Measurements from ENCODE around the gene AAGAB. TPM values are rescaled to one million over a fixed set of nuclear protein-coding genes. Genes with fewer than 3 reads are reported as not detected.

Gene AAGAB
- total RNA-seq, 1 donor from 2014 or later: 60.5 TPM

DNA sequence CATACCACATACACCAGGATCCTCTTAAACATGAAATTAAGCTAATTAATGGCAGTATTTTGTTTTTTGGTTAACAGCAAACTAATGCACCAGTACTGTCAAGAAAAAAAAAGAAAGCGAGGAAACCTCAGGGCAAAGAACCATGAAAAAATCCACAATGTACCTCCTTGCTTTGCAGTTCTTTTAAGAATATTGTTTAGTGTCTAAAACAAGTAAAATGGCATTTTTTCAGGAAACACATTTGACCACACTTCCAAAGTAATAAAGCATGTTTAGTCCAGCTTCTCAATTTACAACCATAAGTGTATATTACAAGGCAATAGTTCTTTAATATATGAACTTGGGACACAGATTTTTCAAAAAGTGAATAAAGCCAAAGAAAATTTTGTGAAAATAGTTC, 26.6 kb downstream of the AAGAB start:
- Mint-ChIP-seq H3K9me3 (ENCODE audit: low read depth) (no peaks in the 10 kb centered on the region), H3K27ac (no peak overlapping the region), H3K36me3 (ENCODE audit: insufficient read depth) (peaks cover 17% of the 10 kb centered on the region), H3K27me3 (no peaks in the 10 kb centered on the region), H3K4me1 (ENCODE audit: low read depth) (no peaks in the 10 kb centered on the region), H3K4me3 (ENCODE audit: low read depth) (no peak overlapping the region)
- TF ChIP-seq, protein P1, sequence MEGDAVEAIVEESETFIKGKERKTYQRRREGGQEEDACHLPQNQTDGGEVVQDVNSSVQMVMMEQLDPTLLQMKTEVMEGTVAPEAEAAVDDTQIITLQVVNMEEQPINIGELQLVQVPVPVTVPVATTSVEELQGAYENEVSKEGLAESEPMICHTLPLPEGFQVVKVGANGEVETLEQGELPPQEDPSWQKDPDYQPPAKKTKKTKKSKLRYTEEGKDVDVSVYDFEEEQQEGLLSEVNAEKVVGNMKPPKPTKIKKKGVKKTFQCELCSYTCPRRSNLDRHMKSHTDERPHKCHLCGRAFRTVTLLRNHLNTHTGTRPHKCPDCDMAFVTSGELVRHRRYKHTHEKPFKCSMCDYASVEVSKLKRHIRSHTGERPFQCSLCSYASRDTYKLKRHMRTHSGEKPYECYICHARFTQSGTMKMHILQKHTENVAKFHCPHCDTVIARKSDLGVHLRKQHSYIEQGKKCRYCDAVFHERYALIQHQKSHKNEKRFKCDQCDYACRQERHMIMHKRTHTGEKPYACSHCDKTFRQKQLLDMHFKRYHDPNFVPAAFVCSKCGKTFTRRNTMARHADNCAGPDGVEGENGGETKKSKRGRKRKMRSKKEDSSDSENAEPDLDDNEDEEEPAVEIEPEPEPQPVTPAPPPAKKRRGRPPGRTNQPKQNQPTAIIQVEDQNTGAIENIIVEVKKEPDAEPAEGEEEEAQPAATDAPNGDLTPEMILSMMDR (IDR thresholded peaks at IDR 0.05; ENCODE audit: unreplicated experiment): no peak
- DNase-seq (ENCODE audit: low spot score, unreplicated experiment): no peak

DNA sequence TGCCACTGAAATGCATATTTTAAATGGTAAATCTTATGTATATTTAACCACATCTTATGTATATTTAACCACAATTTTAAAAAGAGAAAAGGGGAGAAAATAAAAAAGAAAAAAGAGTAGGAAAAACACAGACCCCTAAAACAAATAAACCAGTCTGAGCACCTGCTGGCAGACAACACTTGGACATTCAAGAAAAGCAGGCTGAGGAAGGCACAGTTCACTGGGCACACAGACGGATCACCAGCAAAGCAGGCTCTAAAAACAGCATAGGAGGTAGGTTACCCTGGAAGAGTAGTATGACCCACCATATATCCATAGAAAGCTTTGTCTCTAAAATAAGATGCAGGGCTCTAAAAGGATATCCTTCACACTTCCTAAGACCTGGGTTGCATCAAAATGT, 27.0 kb downstream of the AAGAB start:
- H3K4me3 Mint-ChIP-seq (ENCODE audit: low read depth): no peak overlapping the region
- no peaks in the 10 kb centered on the region for H3K9me3 Mint-ChIP-seq (ENCODE audit: low read depth)
- no peak overlapping the region for H3K27ac Mint-ChIP-seq
- TF ChIP-seq, protein P1 (IDR thresholded peaks at IDR 0.05; ENCODE audit: unreplicated experiment): no peak
- H3K36me3 Mint-ChIP-seq (ENCODE audit: insufficient read depth): peaks cover 13% of the 10 kb centered on the region
- no peaks in the 10 kb centered on the region for H3K27me3 Mint-ChIP-seq
- no peak for DNase-seq (ENCODE audit: low spot score, unreplicated experiment)
- no peaks in the 10 kb centered on the region for H3K4me1 Mint-ChIP-seq (ENCODE audit: low read depth)

DNA sequence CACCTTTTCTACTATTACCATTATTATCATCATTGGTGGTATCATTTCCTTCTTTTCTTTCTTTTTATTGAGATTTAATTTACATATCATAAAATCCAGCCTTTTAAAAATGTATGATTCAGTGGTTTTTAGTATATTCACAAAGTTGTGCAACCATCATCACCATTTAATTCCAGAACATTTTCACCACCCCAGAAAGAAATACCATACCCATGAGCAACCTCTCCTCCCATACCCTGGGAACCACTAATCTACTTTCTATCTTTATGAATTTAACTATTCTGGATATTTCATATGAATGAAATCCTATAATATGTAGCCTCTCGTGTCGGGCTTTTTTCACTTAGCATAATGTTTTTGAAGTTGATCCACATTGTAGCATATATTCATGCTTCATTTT, 29.1 kb downstream of the AAGAB start:
- Mint-ChIP-seq H3K27me3 (no peaks in the 10 kb centered on the region), H3K9me3 (ENCODE audit: low read depth) (no peaks in the 10 kb centered on the region), H3K4me3 (ENCODE audit: low read depth) (no peak overlapping the region), H3K27ac (no peak overlapping the region), H3K36me3 (ENCODE audit: insufficient read depth) (peaks cover 3% of the 10 kb centered on the region), H3K4me1 (ENCODE audit: low read depth) (no peaks in the 10 kb centered on the region)
- no peak for DNase-seq (ENCODE audit: low spot score, unreplicated experiment)
- TF ChIP-seq, protein P1 (IDR thresholded peaks at IDR 0.05; ENCODE audit: unreplicated experiment): no peak

DNA sequence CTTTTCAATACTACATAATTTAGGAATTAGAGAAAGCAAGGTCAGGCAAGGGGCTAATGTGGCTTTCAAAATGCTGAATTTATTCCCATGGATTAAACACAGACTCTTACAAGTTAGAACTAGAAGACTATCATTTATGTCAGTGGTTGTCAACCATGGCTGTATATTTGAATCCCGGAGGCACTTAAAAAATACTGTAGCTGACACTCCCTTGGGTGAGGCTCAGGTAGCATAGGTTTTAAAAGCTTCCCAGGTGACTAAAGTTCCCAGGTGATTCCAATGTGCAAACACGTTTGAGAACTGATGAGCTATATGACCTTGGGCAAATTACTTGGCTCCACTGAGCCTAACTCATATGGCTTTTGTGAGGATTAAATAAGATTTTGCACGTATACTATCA, 29.6 kb downstream of the AAGAB start:
- Mint-ChIP-seq H3K27me3 (no peaks in the 10 kb centered on the region), H3K4me3 (ENCODE audit: low read depth) (no peak overlapping the region), H3K9me3 (ENCODE audit: low read depth) (no peaks in the 10 kb centered on the region), H3K4me1 (ENCODE audit: low read depth) (no peaks in the 10 kb centered on the region), H3K36me3 (ENCODE audit: insufficient read depth) (peaks cover 3% of the 10 kb centered on the region), H3K27ac (no peak overlapping the region)
- TF ChIP-seq, protein P1 (IDR thresholded peaks at IDR 0.05; ENCODE audit: unreplicated experiment): no peak
- no peak for DNase-seq (ENCODE audit: low spot score, unreplicated experiment)

DNA sequence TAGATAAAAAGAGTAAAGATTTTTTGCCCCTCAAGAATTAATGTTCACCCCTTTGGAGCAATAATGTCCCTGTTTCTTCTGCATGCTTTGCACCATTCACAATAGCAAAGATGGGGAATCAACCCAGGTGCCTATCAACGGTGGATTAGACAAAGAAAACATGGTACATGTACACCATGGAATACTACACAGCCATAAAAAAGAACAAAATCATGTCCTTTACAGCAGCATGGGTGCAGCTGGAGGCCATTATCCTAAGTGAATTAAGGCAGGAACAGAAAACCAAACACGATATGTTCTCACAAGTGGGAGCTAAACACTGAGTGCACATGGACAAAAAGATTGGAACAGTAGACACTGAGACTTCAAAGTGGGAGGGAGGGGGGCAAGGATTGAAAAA, 35.2 kb downstream of the AAGAB start:
- no peak overlapping the region for H3K4me3 Mint-ChIP-seq (ENCODE audit: low read depth)
- no peaks in the 10 kb centered on the region for H3K4me1 Mint-ChIP-seq (ENCODE audit: low read depth)
- H3K27me3 Mint-ChIP-seq: no peaks in the 10 kb centered on the region
- no peaks in the 10 kb centered on the region for H3K9me3 Mint-ChIP-seq (ENCODE audit: low read depth)
- TF ChIP-seq, protein P1 (IDR thresholded peaks at IDR 0.05; ENCODE audit: unreplicated experiment): no peak
- no peak overlapping the region for H3K27ac Mint-ChIP-seq
- no peak for DNase-seq (ENCODE audit: low spot score, unreplicated experiment)
- peaks cover 14% of the 10 kb centered on the region for H3K36me3 Mint-ChIP-seq (ENCODE audit: insufficient read depth)
